ENCODE measurements around the gene MOB1A. TPM values are rescaled to one million over a fixed set of nuclear protein-coding genes. Genes with fewer than 3 reads are reported as not detected.

MOB1A gene
- total and polyA plus RNA-seq, 2 experiments from 2014 or later = 36.2 to 111 TPM

GRCh38 chr2:74194799-74195198, 16.1 kb upstream of the MOB1A start (continued):
- TF ChIP-seq ZNF462 (CRISPR knock-in tag; IDR thresholded peaks at IDR 0.05) (no peak), EZH2 (IDR thresholded peaks at IDR 0.05; ENCODE audit: low read depth, unreplicated experiment) (no peak)

GRCh38 chr2:74191596-74192380, 13.1 kb upstream of the MOB1A start:
- no peak for TF ChIP-seq EZH2phosphoT487 (IDR thresholded peaks at IDR 0.05; ENCODE audit: unreplicated experiment)
- no peak for TF ChIP-seq JUNB (IDR thresholded peaks at IDR 0.05; ENCODE audit: unreplicated experiment)
- TF ChIP-seq POLR2AphosphoS5 (IDR thresholded peaks at IDR 0.05; ENCODE audit: low read depth) = no peak
- no peak for TF ChIP-seq ZNF331 (CRISPR knock-in tag; IDR thresholded peaks at IDR 0.05; ENCODE audit: low read depth)
- Histone ChIP-seq H3K4me2 (no peak overlapping the region), H3K4me3 (no peak overlapping the region), H3K79me2 (replicated peaks; ENCODE audit: insufficient read depth) (no peaks in the 10 kb centered on the region), H3F3A (replicated peaks; ENCODE audit: low read depth) (0 out of 2 replicates have a peak, but pooled peaks cover 5% of the 10 kb centered on the region), H4K20me1 (replicated peaks; ENCODE audit: insufficient read depth) (no peaks in the 10 kb centered on the region), H3K36me3 (ENCODE audit: insufficient read depth) (no peaks in the 10 kb centered on the region), H2AFZ (peak overlapping the region; percentile 78; the same call in 1 of the 2 replicates), H3K9me2 (ENCODE audit: insufficient read depth) (peaks cover 3% of the 10 kb centered on the region; the same call in 1 of the 2 replicates), H3K4me1 (ENCODE audit: insufficient read depth) (peaks cover 21% of the 10 kb centered on the region), H3K27me3 (ENCODE audit: insufficient read depth) (no peaks in the 10 kb centered on the region), H3K27ac (ENCODE audit: low read depth) (peak overlapping the region; percentile 67)
- Mint-ChIP-seq H3K4me1 (peaks cover 17% of the 10 kb centered on the region), H3K9me3 (no peaks in the 10 kb centered on the region), H3K36me3 (ENCODE audit: low read depth) (no peaks in the 10 kb centered on the region), H3K4me3 (no peak overlapping the region), H3K27ac (no peak overlapping the region), H3K27me3 (ENCODE audit: insufficient read depth, low read depth, poor library complexity) (peaks cover 5% of the 10 kb centered on the region)
- ATAC-seq (no peak), DNase-seq (ENCODE audit: low spot score) (peak; percentile 37)

All from GM23338 (cell line).